Mesendoderm (in vitro differentiated cells): ENCODE data around the gene BANK1.

Experiments used
- DNase-seq: peaks from one replicate; pipeline ENCODE4 v3.0.0; 2013
- H2AK5ac ChIP-seq: 2 replicates; pipeline ENCODE4 v1.6.1; 2013; ENCODE audit warnings: low read length, inconsistent platforms
- H2BK120ac ChIP-seq: 2 replicates; pipeline ENCODE4 v1.6.1; 2013; ENCODE audit warnings: low read depth, mild to moderate bottlenecking, low read length, moderate library complexity, mixed read lengths
- H2BK15ac ChIP-seq: replicated peaks from 2 replicates; pipeline ENCODE4 v1.6.1; 2013; ENCODE audit warnings: low read depth, mild to moderate bottlenecking, moderate library complexity
- H2BK5ac ChIP-seq: 2 replicates; pipeline ENCODE4 v1.6.1; 2013; ENCODE audit warnings: low read length, inconsistent platforms
- H3K18ac ChIP-seq: 2 replicates; pipeline ENCODE4 v1.6.1; 2013; ENCODE audit warnings: mild to moderate bottlenecking, low read length, mixed read lengths
- H3K23ac ChIP-seq: one replicate; pipeline ENCODE4 v1.6.1; 2013; ENCODE audit warnings: low read length
- H3K27ac ChIP-seq: 2 replicates; pipeline ENCODE4 v1.5.1; 2013; ENCODE audit warnings: low read depth, mild to moderate bottlenecking, inconsistent platforms, low read length, moderate library complexity
- H3K27me3 ChIP-seq: 2 replicates; pipeline ENCODE4 v1.6.1; 2013; ENCODE audit warnings: low read length, control low read depth, mild to moderate bottlenecking, inconsistent platforms; ENCODE audit not compliant: insufficient read depth, poor library complexity
- H3K36me3 ChIP-seq: 2 replicates; pipeline ENCODE4 v1.6.1; 2013; ENCODE audit warnings: low read length, inconsistent platforms; ENCODE audit not compliant: control insufficient read depth, insufficient read depth
- H3K4ac ChIP-seq: one replicate; pipeline ENCODE4 v1.6.1; 2013; ENCODE audit warnings: low read depth, mild to moderate bottlenecking, low read length, moderate library complexity
- H3K4me1 ChIP-seq: 2 replicates; pipeline ENCODE4 v1.6.1; 2013; ENCODE audit warnings: low read depth, low read length, inconsistent platforms; ENCODE audit not compliant: control insufficient read depth
- H3K4me2 ChIP-seq: 2 replicates; pipeline ENCODE4 v1.6.1; 2013; ENCODE audit warnings: low read length
- H3K4me3 ChIP-seq: 2 replicates; pipeline ENCODE4 v1.5.1; 2013; ENCODE audit warnings: mild to moderate bottlenecking, low read length
- H3K56ac ChIP-seq: one replicate; pipeline ENCODE4 v1.6.1; 2013; ENCODE audit warnings: low read length
- H3K79me1 ChIP-seq: 2 replicates; pipeline ENCODE4 v1.6.1; 2013; ENCODE audit warnings: low read length, inconsistent platforms
- H3K79me2 ChIP-seq: 2 replicates; pipeline ENCODE4 v1.6.1; 2013; ENCODE audit warnings: mild to moderate bottlenecking, low read length; ENCODE audit not compliant: control insufficient read depth, insufficient read depth
- H3K9ac ChIP-seq: 2 replicates; pipeline ENCODE4 v1.6.1; 2013; ENCODE audit warnings: low read length, inconsistent platforms
- H4K5ac ChIP-seq: one replicate; pipeline ENCODE4 v1.6.1; 2013; ENCODE audit warnings: low read length
- H4K8ac ChIP-seq: one replicate; pipeline ENCODE4 v1.6.1; 2013; ENCODE audit warnings: low read depth, mild to moderate bottlenecking, control low read depth, low read length, moderate library complexity
- WGBS: extraction: QIAGEN DNeasy Blood & Tissue Kit; methylation state at CpG from one replicate; pipeline ENCODE4 v1.1.7; 2013; ENCODE audit warnings: low lambda C conversion rate, missing lambda C conversion rate; ENCODE audit not compliant: insufficient coverage; ENCODE audit errors: extremely low coverage; 5-methylcytosine and 5-hydroxymethylcytosine counted together

The BANK1 gene

DNA sequence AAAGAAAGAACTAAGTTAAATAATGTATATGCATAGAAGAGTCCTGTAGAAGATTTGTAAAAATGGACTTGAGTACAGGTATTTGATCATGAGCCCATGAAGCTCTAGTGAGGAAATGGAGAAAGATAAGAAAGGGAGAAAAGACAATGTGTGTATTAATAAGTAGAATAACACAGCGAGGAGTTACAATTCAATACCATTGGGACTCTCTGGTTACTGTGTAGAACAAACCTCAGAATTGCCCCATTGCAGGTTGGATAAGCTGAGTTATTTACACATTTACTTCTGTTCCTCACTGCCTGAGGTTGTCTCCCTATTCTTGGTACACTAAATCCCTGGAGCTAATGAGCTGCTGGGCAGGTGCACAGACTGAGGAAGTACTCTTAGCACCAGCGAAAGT lies 33.3 kb downstream of the BANK1 start:
- no peak for DNase-seq
- no peaks in the 10 kb centered on the region for H3K79me1 ChIP-seq
- no peak overlapping the region for H4K8ac ChIP-seq
- H2BK15ac ChIP-seq = no peak overlapping the region
- H3K23ac ChIP-seq = no peak overlapping the region
- H3K36me3 ChIP-seq = no peaks in the 10 kb centered on the region
- H3K4ac ChIP-seq = no peak overlapping the region
- WGBS = no CpG with 5 or more reads among the region's 2 CpGs
- no peak overlapping the region for H3K27ac ChIP-seq
- no peak overlapping the region for H3K4me2 ChIP-seq
- no peak overlapping the region for H2BK5ac ChIP-seq
- no peak overlapping the region for H3K56ac ChIP-seq
- H4K5ac ChIP-seq = no peak overlapping the region
- no peak overlapping the region for H3K9ac ChIP-seq
- H3K4me1 ChIP-seq = no peaks in the 10 kb centered on the region
- no peak overlapping the region for H2BK120ac ChIP-seq
- no peaks in the 10 kb centered on the region for H3K79me2 ChIP-seq
- no peak overlapping the region for H3K18ac ChIP-seq
- no peak overlapping the region for H3K4me3 ChIP-seq
- H2AK5ac ChIP-seq = no peak overlapping the region
- no peaks in the 10 kb centered on the region for H3K27me3 ChIP-seq

DNA sequence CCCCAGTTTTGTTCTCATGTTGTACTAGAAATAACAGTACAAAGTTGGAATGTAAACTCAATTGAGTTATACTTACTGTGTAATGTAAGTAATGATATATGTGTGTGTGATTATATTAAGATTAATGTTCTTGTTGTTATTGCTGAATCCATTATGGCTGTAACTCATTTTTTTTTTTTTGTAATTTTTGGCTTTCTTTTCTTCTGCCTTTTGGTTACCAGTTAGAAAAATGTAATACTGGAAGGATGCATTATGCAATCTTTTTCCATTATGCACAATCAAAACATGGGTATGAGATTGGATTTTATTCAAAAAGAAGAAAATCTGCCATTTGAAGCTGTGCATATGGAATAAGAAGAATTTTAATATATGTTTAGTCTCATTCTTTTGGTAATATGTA lies 34.0 kb downstream of the BANK1 start:
- Histone ChIP-seq H3K4ac (no peak overlapping the region), H3K56ac (no peak overlapping the region), H3K36me3 (no peaks in the 10 kb centered on the region), H3K23ac (no peak overlapping the region), H3K4me1 (no peaks in the 10 kb centered on the region), H3K4me2 (no peak overlapping the region), H4K8ac (no peak overlapping the region), H3K79me1 (no peaks in the 10 kb centered on the region), H2BK5ac (no peak overlapping the region), H4K5ac (no peak overlapping the region), H3K9ac (no peak overlapping the region), H3K79me2 (no peaks in the 10 kb centered on the region), H3K4me3 (no peak overlapping the region), H3K18ac (no peak overlapping the region), H2AK5ac (no peak overlapping the region), H2BK120ac (no peak overlapping the region), H3K27ac (no peak overlapping the region), H2BK15ac (no peak overlapping the region), H3K27me3 (no peaks in the 10 kb centered on the region)
- no peak for DNase-seq

DNA sequence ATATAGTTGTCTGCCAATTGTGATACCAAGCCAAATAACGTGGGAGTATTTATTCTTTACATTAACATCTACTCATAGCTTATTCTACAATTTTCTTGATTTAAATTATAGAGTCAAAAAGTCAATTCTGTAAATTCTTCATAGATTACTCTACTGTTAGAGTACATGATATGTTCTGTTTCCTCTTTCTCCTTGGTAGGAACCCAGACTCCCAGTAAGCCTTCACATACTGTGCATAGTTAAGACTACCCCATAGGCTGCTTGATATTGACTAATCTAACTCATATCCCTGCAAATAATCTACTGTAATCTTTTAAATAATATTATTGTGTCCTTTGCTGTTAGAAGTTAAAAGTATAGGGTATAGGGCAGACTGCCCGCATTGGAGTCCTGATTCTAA lies 35.4 kb downstream of the BANK1 start:
- no peak overlapping the region for H3K4ac ChIP-seq
- no peak overlapping the region for H4K8ac ChIP-seq
- H3K27ac ChIP-seq = no peak overlapping the region
- H2BK120ac ChIP-seq = no peak overlapping the region
- H3K23ac ChIP-seq = no peak overlapping the region
- no peaks in the 10 kb centered on the region for H3K27me3 ChIP-seq
- no peak overlapping the region for H2AK5ac ChIP-seq
- H3K79me2 ChIP-seq = no peaks in the 10 kb centered on the region
- H3K9ac ChIP-seq = no peak overlapping the region
- H2BK5ac ChIP-seq = no peak overlapping the region
- no peaks in the 10 kb centered on the region for H3K36me3 ChIP-seq
- no peak overlapping the region for H3K18ac ChIP-seq
- no peak for DNase-seq
- H3K79me1 ChIP-seq = no peaks in the 10 kb centered on the region
- H2BK15ac ChIP-seq = no peak overlapping the region
- H3K4me1 ChIP-seq = no peaks in the 10 kb centered on the region
- H3K4me3 ChIP-seq = no peak overlapping the region
- no peak overlapping the region for H4K5ac ChIP-seq
- no CpG with 5 or more reads among the region's 2 CpGs for WGBS
- H3K4me2 ChIP-seq = no peak overlapping the region
- H3K56ac ChIP-seq = no peak overlapping the region

DNA sequence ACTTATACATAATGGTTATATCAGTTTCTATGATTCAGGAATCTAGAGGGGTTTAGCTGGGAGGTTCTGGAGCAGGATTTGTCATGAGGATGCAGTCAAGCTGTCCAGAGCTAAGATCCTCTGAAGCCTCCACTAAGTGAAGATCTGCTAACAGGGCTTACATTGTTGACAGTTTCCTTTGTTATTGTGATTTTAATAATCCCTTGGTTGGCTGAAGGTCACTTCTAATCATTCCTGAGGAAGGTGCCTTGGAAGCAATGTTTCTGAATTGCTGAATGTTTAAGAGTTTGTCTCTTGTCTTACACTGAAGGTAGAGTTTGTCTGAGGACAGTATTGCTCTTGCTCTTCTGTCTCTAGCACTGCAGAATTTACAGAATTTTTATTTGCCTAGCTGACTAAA lies 41.3 kb downstream of the BANK1 start:
- H2AK5ac ChIP-seq = no peak overlapping the region
- H3K18ac ChIP-seq = no peak overlapping the region
- no peak overlapping the region for H2BK120ac ChIP-seq
- no peaks in the 10 kb centered on the region for H3K79me2 ChIP-seq
- no peak overlapping the region for H3K56ac ChIP-seq
- no peak overlapping the region for H3K23ac ChIP-seq
- H3K9ac ChIP-seq = no peak overlapping the region
- no peaks in the 10 kb centered on the region for H3K27me3 ChIP-seq
- no peak overlapping the region for H2BK5ac ChIP-seq
- H3K27ac ChIP-seq = no peak overlapping the region
- H4K5ac ChIP-seq = no peak overlapping the region
- H3K79me1 ChIP-seq = no peaks in the 10 kb centered on the region
- no peaks in the 10 kb centered on the region for H3K36me3 ChIP-seq
- H2BK15ac ChIP-seq = no peak overlapping the region
- no peaks in the 10 kb centered on the region for H3K4me1 ChIP-seq
- DNase-seq = peak; percentile 23
- H4K8ac ChIP-seq = no peak overlapping the region
- no peak overlapping the region for H3K4me3 ChIP-seq
- H3K4ac ChIP-seq = no peak overlapping the region
- no peak overlapping the region for H3K4me2 ChIP-seq

DNA sequence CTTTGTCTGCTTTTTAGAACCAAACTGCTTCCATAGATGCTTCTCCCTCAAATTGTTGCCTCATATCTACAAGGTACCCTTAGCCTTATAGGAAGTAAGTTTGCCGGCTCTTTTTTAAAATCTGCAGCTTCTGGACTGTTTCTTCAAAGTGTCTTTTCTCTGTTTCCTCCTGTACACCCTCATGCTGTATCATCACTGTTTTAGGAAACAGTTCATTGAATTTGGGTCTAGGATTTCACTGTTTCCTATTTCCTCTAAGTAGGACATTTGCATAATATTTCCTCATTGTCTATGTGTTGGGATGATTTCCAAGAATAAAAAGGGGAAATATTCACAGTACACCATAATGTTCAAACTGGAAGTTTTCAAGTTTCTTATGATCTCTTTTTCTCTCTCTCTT lies 43.0 kb downstream of the BANK1 start:
- Histone ChIP-seq H4K5ac (no peak overlapping the region), H3K23ac (no peak overlapping the region), H2AK5ac (no peak overlapping the region), H2BK120ac (no peak overlapping the region), H2BK5ac (no peak overlapping the region), H3K18ac (no peak overlapping the region), H4K8ac (no peak overlapping the region), H3K4me3 (no peak overlapping the region), H3K4me1 (no peaks in the 10 kb centered on the region), H3K27me3 (no peaks in the 10 kb centered on the region), H3K79me2 (no peaks in the 10 kb centered on the region), H3K27ac (no peak overlapping the region), H3K4me2 (no peak overlapping the region), H3K56ac (no peak overlapping the region), H3K4ac (no peak overlapping the region), H3K36me3 (no peaks in the 10 kb centered on the region), H3K79me1 (no peaks in the 10 kb centered on the region), H2BK15ac (no peak overlapping the region), H3K9ac (no peak overlapping the region)
- no CpG with 5 or more reads among the region's 1 CpG for WGBS
- no peak for DNase-seq

DNA sequence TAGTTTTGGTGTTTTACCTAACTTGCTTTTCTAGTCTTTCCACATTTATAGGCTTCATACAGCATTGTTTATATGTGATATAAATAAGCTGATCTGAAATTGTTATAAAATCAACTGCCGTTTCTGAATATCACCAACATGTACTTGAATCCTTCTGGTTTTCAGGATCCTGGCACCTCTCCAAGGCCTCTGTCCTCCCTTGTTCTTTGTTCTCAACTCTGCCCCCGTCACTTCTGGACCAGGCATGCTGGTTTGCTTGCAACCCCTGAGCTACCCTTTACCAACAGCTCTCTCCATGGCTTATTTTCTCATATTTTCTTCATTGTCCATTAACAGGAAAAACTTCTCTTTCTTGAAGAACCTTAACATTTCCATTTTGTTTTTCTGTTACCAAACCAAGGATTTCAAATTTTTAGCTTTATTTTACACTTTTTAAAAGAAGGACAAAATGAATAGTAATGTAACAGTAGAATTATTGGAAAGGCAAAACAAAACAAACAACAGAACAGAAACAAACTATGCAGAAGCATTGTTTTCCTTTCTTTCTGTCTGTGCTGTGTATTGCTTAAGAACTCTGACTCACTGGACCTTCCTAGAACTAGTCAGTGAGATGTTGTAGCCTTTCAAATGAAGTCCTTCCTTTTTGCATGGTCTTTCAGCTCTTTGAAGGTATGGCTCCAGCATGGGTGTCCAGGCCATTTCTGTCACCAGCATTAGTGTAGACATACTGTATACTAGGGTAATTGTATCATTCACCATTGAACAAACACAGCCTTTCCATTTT lies 44.8 kb downstream of the BANK1 start:
- H4K5ac ChIP-seq = no peak overlapping the region
- H3K4ac ChIP-seq = no peak overlapping the region
- H3K9ac ChIP-seq = no peak overlapping the region
- H3K4me1 ChIP-seq = no peaks in the 10 kb centered on the region
- no peaks in the 10 kb centered on the region for H3K79me2 ChIP-seq
- H2BK5ac ChIP-seq = no peak overlapping the region
- no peak overlapping the region for H3K27ac ChIP-seq
- H2BK120ac ChIP-seq = no peak overlapping the region
- WGBS = no CpG with 5 or more reads among the region's 2 CpGs
- no peak overlapping the region for H2BK15ac ChIP-seq
- H3K18ac ChIP-seq = no peak overlapping the region
- H2AK5ac ChIP-seq = no peak overlapping the region
- H3K23ac ChIP-seq = no peak overlapping the region
- H3K4me2 ChIP-seq = no peak overlapping the region
- no peak for DNase-seq
- no peaks in the 10 kb centered on the region for H3K79me1 ChIP-seq
- no peaks in the 10 kb centered on the region for H3K36me3 ChIP-seq
- H3K56ac ChIP-seq = no peak overlapping the region
- no peak overlapping the region for H4K8ac ChIP-seq
- H3K4me3 ChIP-seq = no peak overlapping the region
- no peaks in the 10 kb centered on the region for H3K27me3 ChIP-seq
